MG63 (cell line): ENCODE measurements around the gene MAGEB10. TPM values are rescaled to one million over a fixed set of nuclear protein-coding genes. Genes with fewer than 3 reads are reported as not detected.

Experiments used
- total RNA-seq: library from RNA; depleted of rRNA; stranded (reverse); fragments of >200 nt; shearing (Covaris generic); gene quantifications from 2 replicates; pipeline ENCODE4 v1.2.3, GENCODE V29; 2014; ENCODE audit warnings: low replicate concordance; rRNA removed

MAGEB10 gene
- total RNA-seq, 1 experiment from 2014 or later = not detected

Other genes with a start within 250 kb of the MAGEB10 start
- not detected in 2 replicates for gene DCAF8L2, start 217.6 kb upstream of the MAGEB10 start, total RNA-seq
- not detected in 2 replicates for gene DCAF8L1, start 173.5 kb downstream of the MAGEB10 start, total RNA-seq